PFSK-1 (cell line): ENCODE results near the gene VTCN1.

Experiments
- FOXP2 ChIP-seq: optimal IDR thresholded peaks from 2 replicates; pipeline ENCODE3; 2011; ENCODE audit warnings: borderline replicate concordance, control low read depth, inconsistent platforms; ENCODE audit not compliant: insufficient read depth; ENCODE audit errors: extremely low read length, extremely low read depth
- POLR2AphosphoS5 ChIP-seq: IDR thresholded peaks from 2 replicates; pipeline ENCODE4 v1.6.1; 2012; ENCODE audit warnings: low read depth, mild to moderate bottlenecking, control low read depth, low read length, moderate library complexity
- SIN3A ChIP-seq: IDR thresholded peaks from 2 replicates; pipeline ENCODE4 v1.6.1; 2012; ENCODE audit warnings: mild to moderate bottlenecking, low read length, moderate library complexity, borderline replicate concordance; ENCODE audit not compliant: insufficient read depth
- TAF1 ChIP-seq: IDR thresholded peaks from 2 replicates; pipeline ENCODE4 v1.6.1; 2012; ENCODE audit warnings: low read length, control low read depth, borderline replicate concordance; ENCODE audit not compliant: insufficient read depth
- TF ChIP-seq, protein P1 (sequence below), 2 experiments: IDR thresholded peaks; 2 replicates each; pipeline versions ENCODE4 v1.6.1 to v1.8.0; 2011 to 2012; ENCODE audit warnings: low read depth in 2 of 2, low read length in 2 of 2, control low read depth in 1 of 2, inconsistent platforms in 1 of 2, mild to moderate bottlenecking in 1 of 2, moderate library complexity in 1 of 2; ENCODE audit not compliant: insufficient read depth in 1 of 2

VTCN1 gene

DNA sequence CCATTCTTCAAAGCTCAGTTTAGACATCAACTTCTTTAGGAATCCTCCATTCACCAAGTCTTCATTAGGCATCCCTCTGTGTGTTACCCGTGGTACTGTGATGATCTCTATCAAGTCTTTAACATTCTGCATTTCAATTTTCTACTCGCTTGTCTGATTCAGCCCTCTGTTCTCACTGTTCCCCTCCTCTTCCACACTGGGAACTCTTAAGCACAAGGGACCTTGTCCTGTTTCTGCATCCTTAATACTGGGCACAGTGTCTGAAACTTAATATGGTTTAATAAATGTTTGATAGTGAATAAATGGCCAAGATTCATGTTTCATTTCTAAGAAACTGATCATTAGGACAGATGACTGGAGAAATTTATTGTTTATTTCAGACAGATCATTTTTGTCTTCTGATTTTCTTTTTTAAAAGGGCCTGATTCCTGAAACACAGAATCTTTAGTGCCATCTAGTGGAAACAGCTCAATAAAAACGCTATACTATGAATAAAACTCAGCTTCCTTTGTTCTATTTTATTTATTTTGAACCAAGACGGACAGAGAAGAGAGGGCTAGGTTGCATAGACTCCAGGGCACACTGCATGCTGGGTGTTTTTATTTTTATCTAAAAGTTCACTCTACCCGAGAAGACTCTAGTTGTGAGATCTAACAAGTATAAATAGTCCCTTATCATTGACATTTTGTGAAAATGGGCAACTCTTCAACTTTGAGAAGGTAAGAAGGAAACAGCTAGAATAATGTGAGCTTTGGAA is 82.2 kb downstream of the VTCN1 start:
- TF ChIP-seq POLR2AphosphoS5, result no peak
- no peak for TF ChIP-seq TAF1
- no peak for TF ChIP-seq FOXP2
- TF ChIP-seq, protein P1, sequence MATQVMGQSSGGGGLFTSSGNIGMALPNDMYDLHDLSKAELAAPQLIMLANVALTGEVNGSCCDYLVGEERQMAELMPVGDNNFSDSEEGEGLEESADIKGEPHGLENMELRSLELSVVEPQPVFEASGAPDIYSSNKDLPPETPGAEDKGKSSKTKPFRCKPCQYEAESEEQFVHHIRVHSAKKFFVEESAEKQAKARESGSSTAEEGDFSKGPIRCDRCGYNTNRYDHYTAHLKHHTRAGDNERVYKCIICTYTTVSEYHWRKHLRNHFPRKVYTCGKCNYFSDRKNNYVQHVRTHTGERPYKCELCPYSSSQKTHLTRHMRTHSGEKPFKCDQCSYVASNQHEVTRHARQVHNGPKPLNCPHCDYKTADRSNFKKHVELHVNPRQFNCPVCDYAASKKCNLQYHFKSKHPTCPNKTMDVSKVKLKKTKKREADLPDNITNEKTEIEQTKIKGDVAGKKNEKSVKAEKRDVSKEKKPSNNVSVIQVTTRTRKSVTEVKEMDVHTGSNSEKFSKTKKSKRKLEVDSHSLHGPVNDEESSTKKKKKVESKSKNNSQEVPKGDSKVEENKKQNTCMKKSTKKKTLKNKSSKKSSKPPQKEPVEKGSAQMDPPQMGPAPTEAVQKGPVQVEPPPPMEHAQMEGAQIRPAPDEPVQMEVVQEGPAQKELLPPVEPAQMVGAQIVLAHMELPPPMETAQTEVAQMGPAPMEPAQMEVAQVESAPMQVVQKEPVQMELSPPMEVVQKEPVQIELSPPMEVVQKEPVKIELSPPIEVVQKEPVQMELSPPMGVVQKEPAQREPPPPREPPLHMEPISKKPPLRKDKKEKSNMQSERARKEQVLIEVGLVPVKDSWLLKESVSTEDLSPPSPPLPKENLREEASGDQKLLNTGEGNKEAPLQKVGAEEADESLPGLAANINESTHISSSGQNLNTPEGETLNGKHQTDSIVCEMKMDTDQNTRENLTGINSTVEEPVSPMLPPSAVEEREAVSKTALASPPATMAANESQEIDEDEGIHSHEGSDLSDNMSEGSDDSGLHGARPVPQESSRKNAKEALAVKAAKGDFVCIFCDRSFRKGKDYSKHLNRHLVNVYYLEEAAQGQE (IDR thresholded peaks at IDR 0.05; ENCODE audit: insufficient read depth in 1 of 2, low read depth in 2 of 2, low read length in 2 of 2), result no peak
- TF ChIP-seq SIN3A, result no peak

DNA sequence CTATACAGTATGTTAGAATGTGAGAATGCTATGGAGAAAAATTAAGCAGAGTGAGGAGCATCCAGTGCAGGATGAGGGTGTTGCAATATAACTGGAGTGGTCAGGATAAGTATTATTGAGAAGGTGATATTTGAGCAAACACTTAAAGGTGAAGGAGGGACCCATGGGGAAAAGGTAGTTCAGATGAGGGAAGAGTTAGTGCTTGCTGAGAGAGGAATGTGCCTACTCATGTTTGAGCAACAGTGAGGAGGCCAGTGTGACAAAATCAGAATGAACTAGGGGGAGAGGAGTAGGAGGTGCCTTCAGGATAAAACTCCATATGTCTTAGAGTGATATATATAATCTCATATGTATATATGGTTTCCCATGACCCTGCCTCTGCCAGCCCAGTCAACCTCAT is 82.9 kb downstream of the VTCN1 start:
- no peak for TF ChIP-seq SIN3A
- TF ChIP-seq, protein P1 (IDR thresholded peaks at IDR 0.05; ENCODE audit: insufficient read depth in 1 of 2, low read depth in 2 of 2, low read length in 2 of 2), result no peak
- TF ChIP-seq FOXP2, result no peak
- no peak for TF ChIP-seq POLR2AphosphoS5
- TF ChIP-seq TAF1, result no peak

DNA sequence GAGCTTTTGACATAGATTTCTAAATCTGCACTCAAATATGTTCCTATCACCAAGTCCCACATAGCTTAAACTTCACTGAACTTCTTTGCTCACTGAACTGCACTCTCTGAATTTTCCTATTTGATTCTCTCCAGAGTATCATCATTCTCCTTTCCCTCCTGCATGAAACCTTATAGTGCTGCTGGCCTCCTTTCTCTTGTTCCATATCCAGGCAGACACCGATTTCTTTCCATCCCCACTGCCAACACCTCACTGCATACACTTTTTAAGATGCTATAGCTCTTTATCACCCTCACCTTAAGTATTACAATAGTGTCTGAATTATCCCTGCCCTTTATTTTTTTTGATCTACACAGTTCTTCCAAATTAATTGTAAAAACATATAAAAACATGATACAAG is 86.1 kb downstream of the VTCN1 start:
- TF ChIP-seq TAF1 (no peak), POLR2AphosphoS5 (no peak), SIN3A (no peak), FOXP2 (no peak)
- TF ChIP-seq, protein P1 (IDR thresholded peaks at IDR 0.05; ENCODE audit: insufficient read depth in 1 of 2, low read depth in 2 of 2, low read length in 2 of 2), result no peak

DNA sequence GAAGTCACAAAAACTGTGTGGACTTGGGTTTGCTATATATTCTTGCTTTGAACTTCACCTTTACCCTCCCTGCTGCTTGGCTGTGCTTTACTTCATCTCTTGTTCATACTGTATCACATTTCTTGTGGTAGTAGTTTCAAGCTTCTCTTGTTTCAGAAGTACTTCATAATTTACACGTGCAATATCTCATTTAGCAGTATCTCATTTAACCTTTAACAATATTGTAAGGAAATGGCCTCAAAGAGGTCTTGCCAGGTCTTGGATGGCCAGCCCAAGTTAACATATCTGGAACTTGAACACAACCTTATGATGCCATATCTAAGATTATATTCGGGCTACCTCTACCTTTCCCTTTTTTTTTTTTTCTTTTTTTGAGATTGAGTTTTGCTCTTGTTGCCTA is 87.5 kb downstream of the VTCN1 start:
- TF ChIP-seq, protein P1 (IDR thresholded peaks at IDR 0.05; ENCODE audit: insufficient read depth in 1 of 2, low read depth in 2 of 2, low read length in 2 of 2), result no peak
- TF ChIP-seq POLR2AphosphoS5, result no peak
- no peak for TF ChIP-seq SIN3A
- TF ChIP-seq TAF1, result no peak
- TF ChIP-seq FOXP2, result no peak
